ENCODE measurements around the gene MYO1D. TPM values are rescaled to one million over a fixed set of nuclear protein-coding genes. Genes with fewer than 3 reads are reported as not detected.
"Not testable (repeated sequence)": the region's sequence is repeated elsewhere in the genome, so short reads cannot be mapped to it uniquely, and the experiment has no call there.

Gene MYO1D
- polyA plus RNA-seq, 2 donors: 31.8 to 43.2 TPM

- not testable (repeated sequence) for H3K4me3 ChIP-seq (ENCODE audit: low read depth in 1 of 2, low read length in 2 of 2); H3K27me3 ChIP-seq (ENCODE audit: control insufficient read depth in 1 of 2, insufficient read depth in 2 of 2, low read length in 2 of 2); H3K36me3 ChIP-seq (ENCODE audit: control insufficient read depth in 2 of 2, insufficient read depth in 2 of 2, low read length in 1 of 2); H3K9me3 ChIP-seq (ENCODE audit: control insufficient read depth in 2 of 2, insufficient read depth in 1 of 2, low read depth in 1 of 2, low read length in 1 of 2); H3K27ac ChIP-seq (ENCODE audit: low read depth in 2 of 2, low read length in 1 of 2); H3K4me1 ChIP-seq (ENCODE audit: control insufficient read depth in 2 of 2, insufficient read depth in 2 of 2, low read length in 1 of 2)
- 71 to 87% methylated on average over 4 of the region's 4 CpGs for WGBS, 2 donors
Measured at GRCh38 chr17:32739151-32739550, 137.8 kb downstream of the MYO1D start.

- peaks cover 3 to 11% of the 10 kb centered on the region in 2 donors for H3K36me3 ChIP-seq (ENCODE audit: control insufficient read depth in 2 of 2, insufficient read depth in 2 of 2, low read length in 1 of 2)
- no peaks in the 10 kb centered on the region for H3K4me1 ChIP-seq (ENCODE audit: control insufficient read depth in 2 of 2, insufficient read depth in 2 of 2, low read length in 1 of 2)
- no peak overlapping the region for H3K27ac ChIP-seq (ENCODE audit: low read depth in 2 of 2, low read length in 1 of 2)
- H3K27me3 ChIP-seq (ENCODE audit: control insufficient read depth in 1 of 2, insufficient read depth in 2 of 2, low read length in 2 of 2): no peaks in the 10 kb centered on the region
- H3K4me3 ChIP-seq (ENCODE audit: low read depth in 1 of 2, low read length in 2 of 2): no peak overlapping the region
- H3K9me3 ChIP-seq (ENCODE audit: control insufficient read depth in 2 of 2, insufficient read depth in 1 of 2, low read depth in 1 of 2, low read length in 1 of 2): no peaks in the 10 kb centered on the region
- 92 to 95% methylated on average over 1 of the region's 1 CpG for WGBS, 2 donors
Measured at GRCh38 chr17:32733401-32733800, 143.5 kb downstream of the MYO1D start.

- peaks cover 3 to 11% of the 10 kb centered on the region in 2 donors for H3K36me3 ChIP-seq (ENCODE audit: control insufficient read depth in 2 of 2, insufficient read depth in 2 of 2, low read length in 1 of 2)
- H3K9me3 ChIP-seq (ENCODE audit: control insufficient read depth in 2 of 2, insufficient read depth in 1 of 2, low read depth in 1 of 2, low read length in 1 of 2): no peaks in the 10 kb centered on the region
- H3K27ac ChIP-seq (ENCODE audit: low read depth in 2 of 2, low read length in 1 of 2): no peak overlapping the region
- H3K4me3 ChIP-seq (ENCODE audit: low read depth in 1 of 2, low read length in 2 of 2): no peak overlapping the region
- H3K27me3 ChIP-seq (ENCODE audit: control insufficient read depth in 1 of 2, insufficient read depth in 2 of 2, low read length in 2 of 2): no peaks in the 10 kb centered on the region
- no peaks in the 10 kb centered on the region for H3K4me1 ChIP-seq (ENCODE audit: control insufficient read depth in 2 of 2, insufficient read depth in 2 of 2, low read length in 1 of 2)
- WGBS, 2 donors: 80 to 91% methylated on average over 6 of the region's 6 CpGs
Measured at GRCh38 chr17:32732900-32733299, 144.0 kb downstream of the MYO1D start.

- H3K27ac ChIP-seq (ENCODE audit: low read depth in 2 of 2, low read length in 1 of 2): no peak overlapping the region
- no peak overlapping the region for H3K4me3 ChIP-seq (ENCODE audit: low read depth in 1 of 2, low read length in 2 of 2)
- H3K36me3 ChIP-seq (ENCODE audit: control insufficient read depth in 2 of 2, insufficient read depth in 2 of 2, low read length in 1 of 2): peaks cover 3 to 11% of the 10 kb centered on the region in 2 donors
- H3K27me3 ChIP-seq (ENCODE audit: control insufficient read depth in 1 of 2, insufficient read depth in 2 of 2, low read length in 2 of 2): no peaks in the 10 kb centered on the region
- no peaks in the 10 kb centered on the region for H3K9me3 ChIP-seq (ENCODE audit: control insufficient read depth in 2 of 2, insufficient read depth in 1 of 2, low read depth in 1 of 2, low read length in 1 of 2)
- 93 to 100% methylated on average over 2 of the region's 2 CpGs for WGBS, 2 donors
- H3K4me1 ChIP-seq (ENCODE audit: control insufficient read depth in 2 of 2, insufficient read depth in 2 of 2, low read length in 1 of 2): no peaks in the 10 kb centered on the region
Measured at GRCh38 chr17:32732296-32732642, 144.7 kb downstream of the MYO1D start.

GRCh38 chr17:32731556-32732295, 145.2 kb downstream of the MYO1D start:
- no peaks in the 10 kb centered on the region for H3K4me1 ChIP-seq (ENCODE audit: control insufficient read depth in 2 of 2, insufficient read depth in 2 of 2, low read length in 1 of 2)
- H3K27me3 ChIP-seq (ENCODE audit: control insufficient read depth in 1 of 2, insufficient read depth in 2 of 2, low read length in 2 of 2): no peaks in the 10 kb centered on the region
- H3K27ac ChIP-seq (ENCODE audit: low read depth in 2 of 2, low read length in 1 of 2): no peak overlapping the region
- no peaks in the 10 kb centered on the region for H3K9me3 ChIP-seq (ENCODE audit: control insufficient read depth in 2 of 2, insufficient read depth in 1 of 2, low read depth in 1 of 2, low read length in 1 of 2)
- H3K36me3 ChIP-seq (ENCODE audit: control insufficient read depth in 2 of 2, insufficient read depth in 2 of 2, low read length in 1 of 2): peaks cover 3 to 11% of the 10 kb centered on the region in 2 donors
- 95 to 97% methylated on average over 13 of the region's 13 CpGs for WGBS, 2 donors
- H3K4me3 ChIP-seq (ENCODE audit: low read depth in 1 of 2, low read length in 2 of 2): no peak overlapping the region

- H3K36me3 ChIP-seq (ENCODE audit: control insufficient read depth in 2 of 2, insufficient read depth in 2 of 2, low read length in 1 of 2): peaks cover 0 to 8% of the 10 kb centered on the region in 2 donors
- H3K4me1 ChIP-seq (ENCODE audit: control insufficient read depth in 2 of 2, insufficient read depth in 2 of 2, low read length in 1 of 2): no peaks in the 10 kb centered on the region
- no peak overlapping the region for H3K27ac ChIP-seq (ENCODE audit: low read depth in 2 of 2, low read length in 1 of 2)
- H3K27me3 ChIP-seq (ENCODE audit: control insufficient read depth in 1 of 2, insufficient read depth in 2 of 2, low read length in 2 of 2): no peaks in the 10 kb centered on the region
- no peaks in the 10 kb centered on the region for H3K9me3 ChIP-seq (ENCODE audit: control insufficient read depth in 2 of 2, insufficient read depth in 1 of 2, low read depth in 1 of 2, low read length in 1 of 2)
- H3K4me3 ChIP-seq (ENCODE audit: low read depth in 1 of 2, low read length in 2 of 2): no peak overlapping the region
Measured at GRCh38 chr17:32727681-32728080, 149.2 kb downstream of the MYO1D start.

GRCh38 chr17:32725697-32726096, 151.2 kb downstream of the MYO1D start:
- Histone ChIP-seq H3K27ac (ENCODE audit: low read depth in 2 of 2, low read length in 1 of 2) (no peak overlapping the region), H3K36me3 (ENCODE audit: control insufficient read depth in 2 of 2, insufficient read depth in 2 of 2, low read length in 1 of 2) (no peaks in the 10 kb centered on the region), H3K9me3 (ENCODE audit: control insufficient read depth in 2 of 2, insufficient read depth in 1 of 2, low read depth in 1 of 2, low read length in 1 of 2) (no peaks in the 10 kb centered on the region), H3K4me1 (ENCODE audit: control insufficient read depth in 2 of 2, insufficient read depth in 2 of 2, low read length in 1 of 2) (no peaks in the 10 kb centered on the region), H3K4me3 (ENCODE audit: low read depth in 1 of 2, low read length in 2 of 2) (no peak overlapping the region), H3K27me3 (ENCODE audit: control insufficient read depth in 1 of 2, insufficient read depth in 2 of 2, low read length in 2 of 2) (no peaks in the 10 kb centered on the region)
- WGBS, 2 donors: 95 to 97% methylated on average over 1 of the region's 1 CpG

GRCh38 chr17:32723310-32723955, 153.5 kb downstream of the MYO1D start:
- H3K4me1 ChIP-seq (ENCODE audit: control insufficient read depth in 2 of 2, insufficient read depth in 2 of 2, low read length in 1 of 2): no peaks in the 10 kb centered on the region
- no peaks in the 10 kb centered on the region for H3K36me3 ChIP-seq (ENCODE audit: control insufficient read depth in 2 of 2, insufficient read depth in 2 of 2, low read length in 1 of 2)
- H3K4me3 ChIP-seq (ENCODE audit: low read depth in 1 of 2, low read length in 2 of 2): no peak overlapping the region
- no peak overlapping the region for H3K27ac ChIP-seq (ENCODE audit: low read depth in 2 of 2, low read length in 1 of 2)
- no peaks in the 10 kb centered on the region for H3K27me3 ChIP-seq (ENCODE audit: control insufficient read depth in 1 of 2, insufficient read depth in 2 of 2, low read length in 2 of 2)
- WGBS, 2 donors: 83 to 84% methylated on average over 5 of the region's 5 CpGs
- H3K9me3 ChIP-seq (ENCODE audit: control insufficient read depth in 2 of 2, insufficient read depth in 1 of 2, low read depth in 1 of 2, low read length in 1 of 2): no peaks in the 10 kb centered on the region

GRCh38 chr17:32722733-32723132, 154.2 kb downstream of the MYO1D start:
- Histone ChIP-seq H3K4me3 (ENCODE audit: low read depth in 1 of 2, low read length in 2 of 2) (no peak overlapping the region), H3K36me3 (ENCODE audit: control insufficient read depth in 2 of 2, insufficient read depth in 2 of 2, low read length in 1 of 2) (no peaks in the 10 kb centered on the region), H3K27ac (ENCODE audit: low read depth in 2 of 2, low read length in 1 of 2) (no peak overlapping the region), H3K4me1 (ENCODE audit: control insufficient read depth in 2 of 2, insufficient read depth in 2 of 2, low read length in 1 of 2) (no peaks in the 10 kb centered on the region), H3K9me3 (ENCODE audit: control insufficient read depth in 2 of 2, insufficient read depth in 1 of 2, low read depth in 1 of 2, low read length in 1 of 2) (no peaks in the 10 kb centered on the region), H3K27me3 (ENCODE audit: control insufficient read depth in 1 of 2, insufficient read depth in 2 of 2, low read length in 2 of 2) (no peaks in the 10 kb centered on the region)
- 94 to 95% methylated on average over 6 of the region's 6 CpGs for WGBS, 2 donors

GRCh38 chr17:32720671-32721070, 156.3 kb downstream of the MYO1D start:
- Histone ChIP-seq H3K36me3 (ENCODE audit: control insufficient read depth in 2 of 2, insufficient read depth in 2 of 2, low read length in 1 of 2) (no peaks in the 10 kb centered on the region), H3K4me3 (ENCODE audit: low read depth in 1 of 2, low read length in 2 of 2) (no peak overlapping the region), H3K27me3 (ENCODE audit: control insufficient read depth in 1 of 2, insufficient read depth in 2 of 2, low read length in 2 of 2) (no peaks in the 10 kb centered on the region), H3K4me1 (ENCODE audit: control insufficient read depth in 2 of 2, insufficient read depth in 2 of 2, low read length in 1 of 2) (no peaks in the 10 kb centered on the region), H3K9me3 (ENCODE audit: control insufficient read depth in 2 of 2, insufficient read depth in 1 of 2, low read depth in 1 of 2, low read length in 1 of 2) (no peaks in the 10 kb centered on the region), H3K27ac (ENCODE audit: low read depth in 2 of 2, low read length in 1 of 2) (no peak overlapping the region)
- 94 to 97% methylated on average over 5 of the region's 5 CpGs for WGBS, 2 donors
